Testis (tissue), 3 donors: ENCODE data around the gene TNFRSF8. TPM values are rescaled to one million over a fixed set of nuclear protein-coding genes. Genes with fewer than 3 reads are reported as not detected.

Experiments
- DNase-seq: peaks from one replicate; pipeline ENCODE4 v3.0.0-alpha.2; 2019
- H3K27ac ChIP-seq, 2 donors: fragments of 200-600 bp; sonication (generic); one replicate each; pipeline ENCODE4 v1.5.1; 2019
- H3K27me3 ChIP-seq: fragments of 200-600 bp; sonication (generic); one replicate; pipeline ENCODE4 v1.5.1; 2019
- H3K36me3 ChIP-seq: fragments of 200-600 bp; sonication (generic); one replicate; pipeline ENCODE4 v1.5.1; 2017; ENCODE audit warnings: low read depth; ENCODE audit errors: missing control alignments
- H3K4me1 ChIP-seq: fragments of 200-600 bp; sonication (generic); one replicate; pipeline ENCODE4 v1.5.1; 2019
- H3K4me3 ChIP-seq, 2 donors: fragments of 200-600 bp; sonication (generic); one replicate each; pipeline ENCODE4 v1.5.1; 2017 to 2019
- H3K9me3 ChIP-seq: fragments of 200-600 bp; sonication (generic); one replicate; pipeline ENCODE4 v1.5.1; 2017
- CTCF ChIP-seq, 3 experiments: fragments of 450-650 bp in 2 of 3; fragments of 200-600 bp in 1 of 3; sonication (generic) in 1 of 3; IDR thresholded peaks; one replicate each; pipeline ENCODE4 v1.5.1; 2016 to 2019; ENCODE audit warnings: antibody characterized with exemption in 3 of 3, mild to moderate bottlenecking in 2 of 3, moderate library complexity in 1 of 3
- POLR2A ChIP-seq: fragments of 450-650 bp; IDR thresholded peaks from one replicate; pipeline ENCODE4 v1.6.1; 2017; ENCODE audit warnings: antibody characterized with exemption, mild to moderate bottlenecking, moderate library complexity
- WGBS, 2 donors: methylation state at CpG; one replicate each; pipeline ENCODE4 v1.1.5; 2018; 5-methylcytosine and 5-hydroxymethylcytosine counted together
- intact Hi-C: fragments of 100-400 bp; cut with DNase I; formaldehyde crosslinking; loops from one replicate; pipeline ENCODE4 v1.15.1; 2023; ENCODE audit warnings: low total_unique reads
- polyA plus RNA-seq: library from polyadenylated mRNA; stranded (reverse); fragments of 350-450 nt; fragmentation: Illumina TruSeq; extraction: RNeasy Lipid Tissue Mini Kit (QIAGEN cat#74804); gene quantifications from one replicate; pipeline ENCODE4 v1.2.3, GENCODE V29; 2014; ENCODE audit warnings: low read depth, low replicate concordance; ENCODE audit not compliant: insufficient read depth
- total RNA-seq, 2 donors: library from RNA; depleted of rRNA; stranded (reverse); fragments of >200 nt; gene quantifications; one replicate each; pipeline ENCODE4 v1.2.3, GENCODE V29; 2016

Gene TNFRSF8
- total and polyA plus RNA-seq, 3 donors from 2014 or later, result 5.0 to 6.9 (median 5.4) TPM

DNA sequence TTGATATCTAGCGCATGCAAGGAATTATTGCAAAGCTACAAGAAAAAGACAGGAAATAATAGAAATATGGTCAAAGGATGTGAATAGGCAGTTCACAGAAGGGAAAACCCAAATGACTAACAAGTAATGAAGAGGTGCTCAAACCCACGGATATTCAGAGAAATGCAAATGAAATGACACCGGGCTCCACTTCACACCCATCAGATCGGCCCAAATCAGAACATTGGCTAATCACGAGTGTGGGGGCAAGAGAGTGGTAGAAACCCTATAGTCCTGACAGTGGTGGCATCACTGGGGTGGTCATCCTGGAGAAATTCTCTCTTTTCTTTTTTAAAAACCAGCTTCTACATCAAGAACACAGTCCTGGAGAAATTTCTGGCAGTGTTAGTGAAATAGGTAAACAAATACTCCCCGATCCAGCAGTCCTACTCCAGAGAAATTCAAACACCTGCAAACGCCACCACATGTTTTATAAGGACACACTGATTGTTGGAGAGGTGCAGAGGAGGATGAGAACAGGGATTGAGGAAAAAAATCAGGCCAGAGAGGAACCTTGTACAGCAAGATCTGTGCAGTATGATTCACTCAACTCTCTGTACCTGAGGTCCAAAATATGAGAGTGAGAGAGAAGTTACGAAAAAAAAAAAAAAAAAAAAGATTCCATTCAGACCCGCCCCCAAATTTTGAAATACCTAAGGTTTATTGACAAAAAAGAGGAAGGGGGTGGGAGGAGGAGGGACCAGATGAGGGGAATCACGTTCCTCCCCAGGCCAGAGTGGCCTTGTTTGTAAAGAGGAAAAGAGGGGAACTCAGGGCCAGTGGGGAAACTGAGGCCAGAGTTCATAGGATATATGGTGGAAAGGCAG is 94.5 kb downstream of the TNFRSF8 start:
- H3K4me3 ChIP-seq, result no peak overlapping the region
- H3K27me3 ChIP-seq, result no peaks in the 10 kb centered on the region
- TF ChIP-seq CTCF (IDR thresholded peaks at IDR 0.05) (no peak), POLR2A (no peak)
- H3K4me1 ChIP-seq, result peaks cover 14% of the 10 kb centered on the region
- no peaks in the 10 kb centered on the region for H3K9me3 ChIP-seq
- H3K36me3 ChIP-seq, result no peaks in the 10 kb centered on the region
- intact Hi-C loops, result no loop called here
- H3K27ac ChIP-seq, result no peak overlapping the region
- 74 to 76% methylated on average over 10 of the region's 10 CpGs for WGBS, 2 donors
- DNase-seq, result no peak

DNA sequence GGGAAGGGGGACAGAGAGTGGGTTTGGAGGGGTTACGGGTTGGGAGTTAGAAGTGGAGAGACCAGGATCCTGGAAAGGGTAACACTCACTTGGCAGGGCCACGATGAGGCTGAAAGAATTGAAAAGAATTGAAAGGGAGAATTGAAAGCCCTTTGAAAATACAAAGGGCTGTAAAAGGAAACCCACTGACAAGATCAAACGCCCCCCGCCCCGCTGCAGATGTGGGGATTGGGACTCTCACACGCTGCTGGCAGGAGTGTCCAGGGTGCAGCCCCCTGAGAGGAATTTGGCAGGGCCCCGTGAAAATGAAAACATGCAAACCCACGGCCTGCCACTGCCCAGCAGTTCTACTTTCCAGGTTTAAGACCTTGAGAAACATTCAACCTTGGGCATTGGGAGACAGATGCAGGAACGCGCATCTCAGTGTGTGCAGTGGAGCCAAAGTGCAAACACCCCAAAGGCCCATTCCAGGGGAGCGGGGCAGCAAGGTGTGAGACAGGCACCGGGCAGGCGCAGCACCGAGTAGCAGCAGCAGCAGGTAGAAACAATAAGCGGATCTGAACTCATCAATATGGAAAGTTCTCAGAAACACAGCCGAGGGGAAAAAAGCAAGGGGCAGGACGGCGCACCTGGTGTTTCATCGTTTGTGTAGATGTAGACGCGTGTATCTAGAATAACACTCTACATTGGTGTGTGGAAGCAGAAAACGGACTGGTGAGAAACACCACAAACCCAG is 95.4 kb downstream of the TNFRSF8 start:
- 68 to 70% methylated on average over 22 of the region's 22 CpGs for WGBS, 2 donors

GRCh38 chr1:12159816-12160215 is 96.7 kb downstream of the TNFRSF8 start:
- H3K36me3 ChIP-seq, result no peaks in the 10 kb centered on the region
- no peak for TF ChIP-seq POLR2A
- TF ChIP-seq CTCF (IDR thresholded peaks at IDR 0.05), result no peak
- no peak for DNase-seq
- 85 to 91% methylated on average over 7 of the region's 7 CpGs for WGBS, 2 donors
- intact Hi-C loops, result no loop called here
- no peak overlapping the region for H3K27ac ChIP-seq
- H3K27me3 ChIP-seq, result no peaks in the 10 kb centered on the region
- no peak overlapping the region for H3K4me3 ChIP-seq
- H3K4me1 ChIP-seq, result peaks cover 14% of the 10 kb centered on the region
- no peaks in the 10 kb centered on the region for H3K9me3 ChIP-seq

More for the DNA sequence above, 95.4 kb downstream of the TNFRSF8 start:
- no peaks in the 10 kb centered on the region for H3K9me3 ChIP-seq
- no peak for TF ChIP-seq CTCF (IDR thresholded peaks at IDR 0.05)
- no peak for TF ChIP-seq POLR2A
- peaks cover 14% of the 10 kb centered on the region for H3K4me1 ChIP-seq
- H3K4me3 ChIP-seq, result no peak overlapping the region
- intact Hi-C loops, result no loop called here
- H3K27ac ChIP-seq, result no peak overlapping the region
- no peak for DNase-seq
- no peaks in the 10 kb centered on the region for H3K36me3 ChIP-seq
- no peaks in the 10 kb centered on the region for H3K27me3 ChIP-seq

- H3K9me3 ChIP-seq, result no peaks in the 10 kb centered on the region
- peak overlapping the region in 1 of 2 donors; percentile 31 for H3K27ac ChIP-seq
- TF ChIP-seq CTCF (IDR thresholded peaks at IDR 0.05), result no peak
- no peak for TF ChIP-seq POLR2A
- 85 to 100% methylated on average over 1 to 2 of the region's 2 CpGs for WGBS, 2 donors
- no peak for DNase-seq
- H3K36me3 ChIP-seq, result no peaks in the 10 kb centered on the region
- no peak overlapping the region for H3K4me3 ChIP-seq
- peaks cover 14% of the 10 kb centered on the region for H3K4me1 ChIP-seq
- intact Hi-C loops, result no loop called here
- no peaks in the 10 kb centered on the region for H3K27me3 ChIP-seq
Measured at GRCh38 chr1:12161324-12161661, 98.2 kb downstream of the TNFRSF8 start.
